Measurements from ENCODE around the gene CCDC3.
"Not testable (repeated sequence)": the region's sequence is repeated elsewhere in the genome, so short reads cannot be mapped to it uniquely, and the experiment has no call there.

Gene CCDC3

GRCh38 chr10:13001041-13001886 is at the start of gene CCDC3:
TSS of gene CCDC3 (minus strand) at chr10:13001713. CDS start at chr10:13001570, 143 bp downstream.
- no peak for DNase-seq

GRCh38 chr10:13051126-13051694 is 49.7 kb upstream of the CCDC3 start:
- DNase-seq, result no peak

- DNase-seq, result no peak
These were observed 48.4 kb upstream of the CCDC3 start for GRCh38 chr10:13049774-13050420.

GRCh38 chr10:13048762-13049161 is 47.2 kb upstream of the CCDC3 start:
- no peak for DNase-seq

- no peak for DNase-seq
These were observed 46.2 kb upstream of the CCDC3 start for GRCh38 chr10:13047529-13048206.

GRCh38 chr10:13046851-13047528 is 45.5 kb upstream of the CCDC3 start:
- DNase-seq, result no peak

GRCh38 chr10:13043520-13043919 is 42.0 kb upstream of the CCDC3 start:
- no peak for DNase-seq

GRCh38 chr10:13039761-13040160 is 38.2 kb upstream of the CCDC3 start:
- no peak for DNase-seq

GRCh38 chr10:13038391-13038790 is 36.9 kb upstream of the CCDC3 start:
- no peak for DNase-seq

- no peak for DNase-seq
These were observed 36.3 kb upstream of the CCDC3 start for GRCh38 chr10:13037832-13038231.

GRCh38 chr10:13036841-13037240 is 35.3 kb upstream of the CCDC3 start:
- no peak for DNase-seq

- DNase-seq, result not testable (repeated sequence)
These were observed 34.2 kb upstream of the CCDC3 start for GRCh38 chr10:13035731-13036130.

GRCh38 chr10:13026873-13027272 is 25.4 kb upstream of the CCDC3 start:
- no peak for DNase-seq

GRCh38 chr10:13023754-13024153 is 22.2 kb upstream of the CCDC3 start:
- DNase-seq, result no peak

GRCh38 chr10:13019280-13019679 is 17.8 kb upstream of the CCDC3 start:
- DNase-seq, result no peak

- no peak for DNase-seq
These were observed 16.7 kb upstream of the CCDC3 start for GRCh38 chr10:13018171-13018570.

GRCh38 chr10:13016886-13017285 is 15.4 kb upstream of the CCDC3 start:
- no peak for DNase-seq

GRCh38 chr10:13016426-13016825 is 14.9 kb upstream of the CCDC3 start:
- no peak for DNase-seq

- no peak for DNase-seq
These were observed 4.5 kb upstream of the CCDC3 start for GRCh38 chr10:13006037-13006436.

GRCh38 chr10:13003759-13004158 is 2.2 kb upstream of the CCDC3 start:
- DNase-seq, result no peak

- DNase-seq, result no peak
These were observed 1.5 kb upstream of the CCDC3 start for GRCh38 chr10:13003004-13003403.

- no peak for DNase-seq
These were observed 337 bp upstream of the CCDC3 start for GRCh38 chr10:13001887-13002212.

- no peak for DNase-seq
These were observed 1.1 kb downstream of the CCDC3 start for GRCh38 chr10:13000431-13000830.

All from SHP77 treated with DMSO at 0.1 percent for 48 hours (cell line).